Heart left ventricle (tissue), 13 donors: ENCODE measurements around the gene PDE1A.

ENCODE experiments used
- POLR2A ChIP-seq, 2 donors: fragments of 450-650 bp; IDR thresholded peaks; one replicate each; pipeline ENCODE4 v1.6.1; 2017; ENCODE audit warnings: antibody characterized with exemption in 2 of 2, mild to moderate bottlenecking in 2 of 2, moderate library complexity in 2 of 2
- TF ChIP-seq, protein P1 (sequence below), 12 donors: fragments of 200-600 bp; sonication (generic) in 4 of 12; IDR thresholded peaks; one replicate each; pipeline versions ENCODE4 v1.5.0 to v1.8.0; 2018 to 2022; ENCODE audit warnings: antibody characterized with exemption in 12 of 12, mild to moderate bottlenecking in 5 of 12
- donor health status: ischemic (EF 13 %, LVEDD 7.1; RV severe dilation, severe dysfunction).
- donor health status: DM: no; HTN: yes; CAD: no.
- donor health status: DM: no; HTN: no; CAD: no.
- donor health status: ischemic (EF 25% LVEDD 6.9; RV normal size, moderate dysfunction).
- donor health status: ischemic (EF 25% LVEDD 5.7; RV mildly dilated, moderate dysfunction).
- donor health status: ischemic (EF 35%, LVEDD 5.7; RV mildly dilated, moderate dysfunction).
- donor health status: nonischemic (EF 11% LVEDD 7.7; RV severe dilation, severe dysfunction).
- donor health status: DM: yes; HTN: yes; CAD: no.
- donor health status: PGD.
- donor health status: ischemic (EF 29% LVEDD 5.4; RV normal size, mild dysfunction).
- donor health status: nonischemic (EF 23%, LVEDD 6.1; RV moderate dilation, normal function).

DNA sequence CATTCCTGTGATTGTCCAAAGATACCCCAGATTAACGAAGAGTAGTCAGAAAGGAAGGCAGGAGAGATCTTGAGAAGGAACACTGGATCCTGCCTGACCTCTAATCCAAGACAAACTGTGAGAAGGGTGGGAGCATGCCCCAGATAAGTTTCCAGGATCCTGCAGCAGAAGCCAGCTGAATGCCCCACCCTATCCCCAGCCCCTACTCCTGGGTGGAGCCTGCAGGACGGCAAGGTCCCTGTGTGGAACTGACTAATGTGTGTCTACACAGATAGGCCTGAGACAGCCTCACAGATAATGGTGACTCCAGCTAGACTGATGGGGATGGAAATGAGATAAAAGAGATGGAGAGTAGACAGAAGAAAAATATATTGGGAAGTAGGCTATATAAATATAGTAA, 174.3 kb downstream of the PDE1A start:
- TF ChIP-seq POLR2A (IDR thresholded peaks at IDR 0.05): no peak
- TF ChIP-seq, protein P1, sequence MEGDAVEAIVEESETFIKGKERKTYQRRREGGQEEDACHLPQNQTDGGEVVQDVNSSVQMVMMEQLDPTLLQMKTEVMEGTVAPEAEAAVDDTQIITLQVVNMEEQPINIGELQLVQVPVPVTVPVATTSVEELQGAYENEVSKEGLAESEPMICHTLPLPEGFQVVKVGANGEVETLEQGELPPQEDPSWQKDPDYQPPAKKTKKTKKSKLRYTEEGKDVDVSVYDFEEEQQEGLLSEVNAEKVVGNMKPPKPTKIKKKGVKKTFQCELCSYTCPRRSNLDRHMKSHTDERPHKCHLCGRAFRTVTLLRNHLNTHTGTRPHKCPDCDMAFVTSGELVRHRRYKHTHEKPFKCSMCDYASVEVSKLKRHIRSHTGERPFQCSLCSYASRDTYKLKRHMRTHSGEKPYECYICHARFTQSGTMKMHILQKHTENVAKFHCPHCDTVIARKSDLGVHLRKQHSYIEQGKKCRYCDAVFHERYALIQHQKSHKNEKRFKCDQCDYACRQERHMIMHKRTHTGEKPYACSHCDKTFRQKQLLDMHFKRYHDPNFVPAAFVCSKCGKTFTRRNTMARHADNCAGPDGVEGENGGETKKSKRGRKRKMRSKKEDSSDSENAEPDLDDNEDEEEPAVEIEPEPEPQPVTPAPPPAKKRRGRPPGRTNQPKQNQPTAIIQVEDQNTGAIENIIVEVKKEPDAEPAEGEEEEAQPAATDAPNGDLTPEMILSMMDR (IDR thresholded peaks at IDR 0.05): no peak
